COLO668 (cell line): Measurements from ENCODE around the gene ALLC.

Experiments used
- DNase-seq: peaks from one replicate; lab custom pipeline; 2025; ENCODE audit not compliant: unreplicated experiment; lab: John Stamatoyannopoulos, UW

The ALLC gene

DNA sequence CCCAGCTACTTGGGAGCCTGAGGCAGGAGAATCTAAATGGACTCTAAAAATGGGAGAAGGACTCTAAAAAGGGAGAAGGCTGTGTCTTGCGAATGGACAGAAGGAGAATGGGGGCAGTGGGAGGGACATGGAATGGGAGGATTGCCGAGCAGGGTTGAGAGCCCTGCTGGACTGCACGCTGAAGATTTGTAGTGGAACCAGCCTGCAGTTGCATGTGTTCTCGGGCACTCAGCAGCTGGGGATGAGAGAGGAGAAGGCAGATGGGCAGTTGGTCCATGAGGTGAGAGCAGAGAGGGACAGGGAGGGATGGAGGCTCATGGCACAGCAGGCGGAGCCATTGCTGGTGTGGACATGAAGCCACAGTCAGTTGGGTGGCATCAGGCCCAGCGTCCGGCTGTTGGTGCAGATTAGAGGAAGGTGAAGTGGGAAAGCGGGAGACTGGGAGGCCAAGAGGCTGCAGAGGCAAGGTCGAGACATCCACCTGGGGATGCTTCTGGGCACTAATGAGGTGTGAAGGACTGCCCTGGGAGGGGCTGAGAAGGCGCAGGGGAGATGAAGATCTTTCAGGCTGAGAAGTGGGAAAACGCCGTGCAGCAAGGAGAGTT, 86.1 kb downstream of the ALLC start:
- DNase-seq: no peak

DNA sequence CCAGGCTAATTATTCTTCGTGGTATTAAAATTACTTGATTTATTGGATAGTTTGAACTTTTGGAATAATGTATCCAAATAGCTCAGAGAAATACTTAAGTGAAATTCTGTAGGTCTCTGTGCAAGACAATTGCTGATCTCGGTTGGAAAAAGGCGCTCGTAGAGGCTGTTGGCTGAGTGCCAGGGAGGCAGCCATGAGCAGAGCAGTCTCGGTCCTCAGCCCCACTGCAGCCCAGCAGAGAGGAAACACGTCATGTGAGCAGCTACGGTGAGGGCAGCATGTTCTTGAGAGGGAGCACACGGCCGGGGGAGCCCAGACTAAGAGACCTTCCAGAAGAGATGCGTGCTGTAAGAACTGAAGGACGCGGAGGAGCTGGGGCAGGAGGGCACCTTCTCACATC, 87.9 kb downstream of the ALLC start:
- peak; percentile 5 for DNase-seq

DNA sequence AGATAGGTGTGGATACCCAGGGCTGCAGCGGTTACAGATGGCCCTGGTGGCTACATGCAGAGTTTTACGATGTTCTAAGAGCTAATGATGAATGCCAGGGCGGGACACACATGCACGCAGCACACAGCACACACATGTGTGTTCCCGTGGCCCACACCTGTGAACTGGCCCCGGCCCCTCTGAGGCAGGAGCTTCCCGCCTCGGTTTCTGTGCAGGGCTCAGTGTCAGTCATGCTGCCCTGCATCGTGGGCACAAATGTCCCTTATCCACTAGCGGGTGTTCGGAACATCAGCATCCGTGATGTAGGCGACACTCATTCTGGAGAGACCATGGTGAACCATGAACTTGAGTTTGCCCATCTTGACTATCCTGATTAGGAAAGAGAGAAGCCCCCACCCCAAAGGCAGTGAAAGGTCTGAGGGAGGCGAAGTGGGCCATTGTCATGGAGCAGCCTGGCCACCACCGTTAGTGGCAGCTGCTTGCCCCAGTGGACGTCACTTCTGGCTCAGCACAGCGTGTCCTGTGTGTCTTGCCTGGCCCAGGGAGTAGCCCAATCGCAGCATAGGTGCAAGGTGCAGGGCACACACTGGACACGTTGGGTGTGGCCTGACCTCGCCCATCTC, 89.1 kb downstream of the ALLC start:
- no peak for DNase-seq

DNA sequence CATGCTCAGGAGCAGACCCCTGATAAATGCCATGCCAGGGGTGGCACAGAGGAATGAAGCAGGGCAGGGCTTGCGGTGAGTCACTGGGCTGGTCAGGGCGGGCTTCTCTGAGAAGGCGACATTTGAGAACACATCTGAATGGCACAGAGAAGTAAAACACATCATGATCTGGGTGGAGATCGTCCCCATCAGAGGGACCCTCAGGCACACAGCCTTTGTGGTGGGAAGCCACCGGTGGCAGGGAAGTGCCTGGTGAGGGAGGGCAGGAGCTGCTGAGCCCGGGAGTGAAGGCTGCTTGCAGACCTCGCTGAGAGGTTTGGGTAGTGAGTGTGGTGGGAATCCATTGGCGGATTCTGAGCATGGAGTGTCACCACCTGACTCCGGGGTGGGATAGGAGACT, 89.8 kb downstream of the ALLC start:
- DNase-seq: no peak

DNA sequence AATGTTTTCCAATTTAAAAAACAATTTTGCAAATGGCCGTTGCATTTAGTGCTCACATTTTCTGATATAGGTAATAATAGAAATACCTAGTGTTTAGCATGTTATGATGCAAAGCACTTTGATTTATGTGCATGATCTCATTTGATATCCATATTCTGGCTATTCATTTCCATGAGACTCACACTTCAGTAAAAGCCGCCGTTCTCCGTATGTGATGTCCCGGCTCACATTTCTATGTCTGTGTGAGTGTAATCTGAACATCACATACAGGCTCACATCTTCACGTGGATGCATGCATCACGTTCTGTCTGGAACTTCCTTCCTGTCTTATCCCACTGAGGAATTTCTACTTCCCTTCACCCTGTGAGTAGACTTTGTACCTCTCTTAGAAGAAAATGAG, 91.2 kb downstream of the ALLC start:
- DNase-seq: no peak

DNA sequence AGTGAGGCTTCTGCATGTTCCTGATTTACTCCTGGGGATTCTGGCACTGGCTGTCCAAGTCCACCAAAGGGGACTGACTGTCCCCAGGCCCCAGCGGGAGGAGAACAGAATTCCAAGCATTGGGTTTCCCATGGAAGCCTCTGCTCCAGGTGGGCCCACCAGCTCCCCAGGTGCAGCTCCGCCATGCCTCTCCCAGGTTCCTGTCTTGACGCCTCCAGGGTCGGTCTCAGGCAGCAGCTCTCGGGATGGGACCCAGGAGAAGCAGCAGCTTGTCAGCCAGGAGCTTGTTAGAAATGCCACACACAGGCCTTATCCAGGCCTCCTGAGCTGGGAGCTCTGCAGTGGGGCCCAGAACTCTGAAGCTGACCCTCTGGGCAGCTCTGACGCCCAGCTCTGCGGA, 93.3 kb downstream of the ALLC start:
- DNase-seq: no peak

DNA sequence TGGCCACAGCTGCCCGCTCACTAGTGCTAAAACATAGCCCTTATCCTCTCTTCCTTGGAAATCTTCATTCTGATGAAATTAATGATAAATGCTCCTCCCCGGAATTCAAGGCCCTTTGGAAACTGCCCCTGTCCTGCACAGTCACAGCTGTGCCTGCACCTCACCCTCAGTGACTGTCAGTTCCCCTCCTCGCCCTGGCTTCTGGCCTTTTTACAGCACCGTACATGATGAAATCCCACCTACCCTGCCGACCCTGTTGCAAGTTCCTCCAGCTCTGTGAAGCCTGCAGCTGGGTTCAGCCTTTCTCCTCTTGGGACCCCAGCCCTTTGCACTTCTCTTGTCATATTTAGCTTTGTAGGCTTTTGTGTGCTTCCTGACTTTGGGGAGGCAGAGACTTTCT, 93.8 kb downstream of the ALLC start:
- DNase-seq: no peak
